ENCODE results near the gene RABL3. TPM values are rescaled to one million over a fixed set of nuclear protein-coding genes. Genes with fewer than 3 reads are reported as not detected.

RABL3 gene
- polyA plus RNA-seq, 1 of the 3 experiments (the other 2 are of a cell fraction): 2.2 TPM

DNA sequence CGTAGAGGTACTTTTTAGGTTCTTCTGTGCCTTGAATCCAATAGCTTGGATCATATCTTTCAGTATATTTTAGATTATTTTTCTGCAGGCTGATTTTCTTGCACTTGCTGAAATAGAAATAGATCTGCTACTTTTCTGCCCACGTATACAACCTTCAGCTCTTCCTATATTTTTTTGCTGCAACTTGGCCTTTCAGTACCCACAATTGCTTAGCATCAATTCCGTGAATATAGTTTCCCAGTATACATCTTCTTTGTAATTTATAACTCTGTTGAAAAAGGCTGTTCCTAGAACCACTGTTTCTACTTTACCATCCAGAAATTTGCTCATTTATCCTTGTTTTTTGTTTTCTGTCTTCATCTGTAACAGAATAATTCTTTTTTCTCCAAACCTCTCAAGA is 36.5 kb upstream of the RABL3 start:
- ChIA-PET POLR2A (no interaction called here), CTCF (interaction anchor here (1.3 kb wide), 2 partner anchors 17 to 25 kb away, joined by 3 read pairs; no protein-coding TSS in a partner anchor)
- Histone ChIP-seq H3F3A (replicated peaks; ENCODE audit: insufficient read depth) (peaks cover 14% of the 10 kb centered on the region), H3K9me3 (no peaks in the 10 kb centered on the region), H3K4me3 (ENCODE audit: low read depth in 2 of 2, low read length in 1 of 2) (no peak overlapping the region), H3K27me3 (ENCODE audit: insufficient read depth) (no peaks in the 10 kb centered on the region), H3K36me3 (replicated peaks in 1 of 2; ENCODE audit: control insufficient read depth in 1 of 2, insufficient read depth in 2 of 2, low read length in 1 of 2) (peaks cover 30 to 39% of the 10 kb centered on the region in 2 experiments), H3K9ac (no peak overlapping the region), H3K79me2 (ENCODE audit: insufficient read depth) (peaks cover 25% of the 10 kb centered on the region; the same call in 1 of the 2 replicates), H2AFZ (ENCODE audit: low read depth) (no peak overlapping the region), H3K4me1 (ENCODE audit: control insufficient read depth in 1 of 2, insufficient read depth in 2 of 2, low read depth in 1 of 2, low read length in 1 of 2) (peaks cover 0 to 5% of the 10 kb centered on the region in 2 experiments; a peak in 3 of 4 replicates), H3K4me2 (no peak overlapping the region), H4K20me1 (ENCODE audit: insufficient read depth) (no peaks in the 10 kb centered on the region), H3K27ac (ENCODE audit: low read depth in 2 of 2, low read length in 1 of 2) (no peak overlapping the region), H3K9me2 (no peaks in the 10 kb centered on the region)
- WGBS (ENCODE audit: low lambda C conversion rate): 99% methylated on average over 3 of the region's 3 CpGs
- no peak for DNase-seq
- no peak for TF ChIP-seq CHD2 (IDR thresholded peaks at IDR 0.05; ENCODE audit: low read length, partially characterized antibody)
- no peak for TF ChIP-seq RFX5 (IDR thresholded peaks at IDR 0.05; ENCODE audit: low read length)
- no peak for TF ChIP-seq MXI1 (IDR thresholded peaks at IDR 0.05; ENCODE audit: low read depth, low read length)
- TF ChIP-seq FOXM1 (IDR thresholded peaks at IDR 0.05; ENCODE audit: low read depth): no peak
- TF ChIP-seq MEF2A (IDR thresholded peaks at IDR 0.05; ENCODE audit: borderline replicate concordance, low read depth): no peak
- TF ChIP-seq TCF12 (IDR thresholded peaks at IDR 0.05): no peak
- no peak for TF ChIP-seq RXRA (IDR thresholded peaks at IDR 0.05; ENCODE audit: borderline replicate concordance, low read depth)
- TF ChIP-seq SMC3 (IDR thresholded peaks at IDR 0.05; ENCODE audit: low read depth, low read length): no peak
- TF ChIP-seq, protein P1, sequence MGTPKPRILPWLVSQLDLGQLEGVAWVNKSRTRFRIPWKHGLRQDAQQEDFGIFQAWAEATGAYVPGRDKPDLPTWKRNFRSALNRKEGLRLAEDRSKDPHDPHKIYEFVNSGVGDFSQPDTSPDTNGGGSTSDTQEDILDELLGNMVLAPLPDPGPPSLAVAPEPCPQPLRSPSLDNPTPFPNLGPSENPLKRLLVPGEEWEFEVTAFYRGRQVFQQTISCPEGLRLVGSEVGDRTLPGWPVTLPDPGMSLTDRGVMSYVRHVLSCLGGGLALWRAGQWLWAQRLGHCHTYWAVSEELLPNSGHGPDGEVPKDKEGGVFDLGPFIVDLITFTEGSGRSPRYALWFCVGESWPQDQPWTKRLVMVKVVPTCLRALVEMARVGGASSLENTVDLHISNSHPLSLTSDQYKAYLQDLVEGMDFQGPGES (IDR thresholded peaks at IDR 0.05; ENCODE audit: low read depth, low read length): no peak
- TF ChIP-seq TAF1 (IDR thresholded peaks at IDR 0.05; ENCODE audit: borderline replicate concordance, low read depth, low read length): no peak
- TF ChIP-seq RCOR1 (IDR thresholded peaks at IDR 0.05; ENCODE audit: low read length): no peak
- TF ChIP-seq, protein P2, sequence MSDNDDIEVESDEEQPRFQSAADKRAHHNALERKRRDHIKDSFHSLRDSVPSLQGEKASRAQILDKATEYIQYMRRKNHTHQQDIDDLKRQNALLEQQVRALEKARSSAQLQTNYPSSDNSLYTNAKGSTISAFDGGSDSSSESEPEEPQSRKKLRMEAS (IDR thresholded peaks at IDR 0.05; ENCODE audit: low read depth): no peak
- no peak for TF ChIP-seq YY1 (IDR thresholded peaks at IDR 0.05; ENCODE audit: low read depth)
- TF ChIP-seq, protein P3, sequence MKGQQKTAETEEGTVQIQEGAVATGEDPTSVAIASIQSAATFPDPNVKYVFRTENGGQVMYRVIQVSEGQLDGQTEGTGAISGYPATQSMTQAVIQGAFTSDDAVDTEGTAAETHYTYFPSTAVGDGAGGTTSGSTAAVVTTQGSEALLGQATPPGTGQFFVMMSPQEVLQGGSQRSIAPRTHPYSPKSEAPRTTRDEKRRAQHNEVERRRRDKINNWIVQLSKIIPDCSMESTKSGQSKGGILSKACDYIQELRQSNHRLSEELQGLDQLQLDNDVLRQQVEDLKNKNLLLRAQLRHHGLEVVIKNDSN (IDR thresholded peaks at IDR 0.05; ENCODE audit: borderline replicate concordance, low read depth): no peak
- TF ChIP-seq GABPA (IDR thresholded peaks at IDR 0.05; ENCODE audit: low read depth): no peak
- TF ChIP-seq, protein P4, sequence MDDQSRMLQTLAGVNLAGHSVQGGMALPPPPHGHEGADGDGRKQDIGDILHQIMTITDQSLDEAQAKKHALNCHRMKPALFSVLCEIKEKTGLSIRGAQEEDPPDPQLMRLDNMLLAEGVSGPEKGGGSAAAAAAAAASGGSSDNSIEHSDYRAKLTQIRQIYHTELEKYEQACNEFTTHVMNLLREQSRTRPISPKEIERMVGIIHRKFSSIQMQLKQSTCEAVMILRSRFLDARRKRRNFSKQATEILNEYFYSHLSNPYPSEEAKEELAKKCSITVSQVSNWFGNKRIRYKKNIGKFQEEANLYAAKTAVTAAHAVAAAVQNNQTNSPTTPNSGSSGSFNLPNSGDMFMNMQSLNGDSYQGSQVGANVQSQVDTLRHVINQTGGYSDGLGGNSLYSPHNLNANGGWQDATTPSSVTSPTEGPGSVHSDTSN (IDR thresholded peaks at IDR 0.05): no peak
- no peak for TF ChIP-seq EZH2phosphoT487 (IDR thresholded peaks at IDR 0.05; ENCODE audit: borderline replicate concordance, low read depth)
- TF ChIP-seq NRF1 (IDR thresholded peaks at IDR 0.05; ENCODE audit: low read depth, low read length): no peak
